Endodermal cell (in vitro differentiated cells): ENCODE data around the gene FNDC7. TPM values are rescaled to one million over a fixed set of nuclear protein-coding genes. Genes with fewer than 3 reads are reported as not detected.

Source experiments
- DNase-seq: peaks from one replicate; pipeline ENCODE4 v3.0.0-alpha.2; 2017
- H3K27ac ChIP-seq: 2 replicates; pipeline ENCODE4 v1.5.1; 2013; ENCODE audit warnings: mild to moderate bottlenecking, low read depth, low read length, moderate library complexity
- H3K27me3 ChIP-seq: 2 replicates; pipeline ENCODE4 v1.6.1; 2013; ENCODE audit warnings: mild to moderate bottlenecking, low read length, moderate library complexity; ENCODE audit not compliant: insufficient read depth, control insufficient read depth, poor library complexity, severe bottlenecking
- H3K36me3 ChIP-seq: 2 replicates; pipeline ENCODE4 v1.7.0; 2013; ENCODE audit warnings: mild to moderate bottlenecking, low read length, moderate library complexity; ENCODE audit not compliant: control insufficient read depth, insufficient read depth
- H3K4me1 ChIP-seq: one replicate; pipeline ENCODE4 v1.7.0; 2013; ENCODE audit warnings: low read length; ENCODE audit not compliant: control insufficient read depth, insufficient read depth
- H3K4me3 ChIP-seq: 2 replicates; pipeline ENCODE4 v1.5.1; 2013; ENCODE audit warnings: mild to moderate bottlenecking, low read length, moderate library complexity
- H3K9ac ChIP-seq: 2 replicates; pipeline ENCODE4 v1.6.1; 2013; ENCODE audit warnings: mild to moderate bottlenecking, low read length, moderate library complexity; ENCODE audit not compliant: poor library complexity, severe bottlenecking; ENCODE audit errors: extremely low read depth
- H3K9me3 ChIP-seq: 2 replicates; pipeline ENCODE4 v1.6.1; 2013; ENCODE audit warnings: mild to moderate bottlenecking, low read length, moderate library complexity; ENCODE audit not compliant: control insufficient read depth
- H3K27ac Mint-ChIP-seq: 2 replicates; pipeline ENCODE4 v1.8.0; 2020; ENCODE audit warnings: mixed read lengths
- H3K27me3 Mint-ChIP-seq: 2 replicates; pipeline ENCODE4 v1.8.0; 2021; ENCODE audit warnings: mild to moderate bottlenecking, mixed read lengths; ENCODE audit not compliant: insufficient read depth
- H3K36me3 Mint-ChIP-seq: 2 replicates; pipeline ENCODE4 v1.8.0; 2020; ENCODE audit warnings: low read depth, mixed read lengths
- H3K4me1 Mint-ChIP-seq: 2 replicates; pipeline ENCODE4 v1.8.0; 2020; ENCODE audit warnings: mixed read lengths
- H3K4me3 Mint-ChIP-seq: 2 replicates; pipeline ENCODE4 v1.8.0; 2020; ENCODE audit warnings: mild to moderate bottlenecking, moderate library complexity, mixed read lengths
- H3K9me3 Mint-ChIP-seq: 2 replicates; pipeline ENCODE4 v1.8.0; 2020; ENCODE audit warnings: mild to moderate bottlenecking, mixed read lengths
- CTCF ChIP-seq: fragments of 200-600 bp; sonication (generic); conservative IDR thresholded peaks from 2 replicates; pipeline ENCODE4 v1.5.0; 2021; ENCODE audit warnings: antibody characterized with exemption, mild to moderate bottlenecking
- WGBS, 2 experiments: methylation state at CpG; one replicate each; pipeline versions ENCODE4 v1.1.5 to v1.1.7; 2013; ENCODE audit warnings: missing lambda C conversion rate in 2 of 2, mixed read lengths in 1 of 2; ENCODE audit not compliant: insufficient coverage in 1 of 2, insufficient read length in 1 of 2; 5-methylcytosine and 5-hydroxymethylcytosine counted together
- total RNA-seq, 2 donors: library from RNA; stranded (reverse); fragmentation: NEBNext Ultra II Directional in 1 of 2; extraction: Animal tissue kit (Norgen Biotek cat#: 25700) in 1 of 2; gene quantifications; 2 replicates in 1 of 2; 3 replicates in 1 of 2; pipeline ENCODE4 v1.2.1, GENCODE V29; 2021

FNDC7 gene
- total RNA-seq, 2 donors from 2014 or later, result not detected

DNA sequence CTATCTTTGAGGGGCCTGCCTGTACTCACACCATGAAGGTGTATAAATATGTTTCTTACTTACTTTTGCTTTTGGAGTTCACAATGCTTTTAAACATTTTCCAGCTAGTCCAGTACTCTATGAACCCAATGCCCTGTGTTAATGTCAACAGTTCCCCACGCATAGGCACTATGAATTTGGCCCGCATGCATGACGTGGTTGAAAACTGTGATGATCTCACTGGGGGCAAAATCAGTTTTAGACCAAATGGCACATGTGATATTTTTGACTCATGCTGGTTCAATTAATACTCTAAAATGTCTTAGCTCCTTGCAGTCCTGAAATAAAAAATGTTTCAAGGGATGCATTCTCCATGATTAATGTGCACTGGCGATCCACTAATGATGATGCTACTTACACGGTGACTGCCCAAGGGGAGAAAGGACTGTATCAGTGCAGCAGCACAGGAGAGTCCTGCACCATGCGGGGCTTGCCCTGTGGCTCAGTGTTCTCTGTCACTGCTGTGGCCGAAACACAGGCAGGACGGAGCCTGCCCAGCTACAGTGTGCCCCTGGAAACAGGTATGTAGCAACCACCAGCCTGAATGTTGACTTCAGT is 15.7 kb downstream of the FNDC7 start:
- no peak for TF ChIP-seq CTCF
- Histone ChIP-seq H3K36me3 (no peaks in the 10 kb centered on the region), H3K4me3 (no peak overlapping the region), H3K9ac (no peak overlapping the region), H3K27ac (no peak overlapping the region), H3K9me3 (no peaks in the 10 kb centered on the region), H3K4me1 (no peaks in the 10 kb centered on the region), H3K27me3 (no peaks in the 10 kb centered on the region)
- Mint-ChIP-seq H3K27me3 (no peaks in the 10 kb centered on the region), H3K4me3 (no peak overlapping the region), H3K4me1 (no peaks in the 10 kb centered on the region), H3K27ac (no peak overlapping the region), H3K36me3 (no peaks in the 10 kb centered on the region), H3K9me3 (no peaks in the 10 kb centered on the region)
- WGBS, 2 experiments, result 93 to 94% methylated on average over 7 to 8 of the region's 8 CpGs
- no peak for DNase-seq

GRCh38 chr1:108729481-108729880 is 16.8 kb downstream of the FNDC7 start:
- WGBS, 2 experiments, result 96 to 98% methylated on average over 4 of the region's 4 CpGs
- no peaks in the 10 kb centered on the region for H3K9me3 ChIP-seq
- no peak for TF ChIP-seq CTCF
- Mint-ChIP-seq H3K27ac (no peak overlapping the region), H3K4me3 (no peak overlapping the region), H3K4me1 (no peaks in the 10 kb centered on the region), H3K9me3 (no peaks in the 10 kb centered on the region), H3K36me3 (no peaks in the 10 kb centered on the region), H3K27me3 (no peaks in the 10 kb centered on the region)
- no peaks in the 10 kb centered on the region for H3K27me3 ChIP-seq
- H3K27ac ChIP-seq, result no peak overlapping the region
- H3K36me3 ChIP-seq, result no peaks in the 10 kb centered on the region
- H3K4me3 ChIP-seq, result no peak overlapping the region
- no peak for DNase-seq
- H3K9ac ChIP-seq, result no peak overlapping the region
- no peaks in the 10 kb centered on the region for H3K4me1 ChIP-seq

DNA sequence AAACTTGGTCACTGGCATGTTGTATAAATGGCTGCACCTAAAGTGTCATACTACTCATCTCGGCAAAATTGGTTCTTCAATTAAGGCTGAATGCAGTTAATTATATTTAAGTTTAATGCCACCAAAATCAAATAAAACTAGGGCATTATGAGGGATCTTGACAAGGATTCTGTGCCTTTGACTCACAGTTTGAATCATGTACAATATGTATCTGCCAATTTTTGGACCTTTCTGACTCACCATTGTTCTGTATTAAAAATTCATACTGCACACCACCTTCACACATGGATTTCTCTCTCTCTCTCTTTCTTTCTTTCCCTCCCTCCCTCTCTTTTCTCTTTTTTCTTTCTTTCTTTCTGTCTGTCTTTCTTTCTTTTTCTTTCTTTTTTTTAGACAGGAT is 19.7 kb downstream of the FNDC7 start:
- Mint-ChIP-seq H3K27me3 (peaks cover 4% of the 10 kb centered on the region), H3K4me1 (no peaks in the 10 kb centered on the region), H3K9me3 (no peaks in the 10 kb centered on the region), H3K36me3 (no peaks in the 10 kb centered on the region), H3K4me3 (no peak overlapping the region), H3K27ac (no peak overlapping the region)
- DNase-seq, result no peak
- Histone ChIP-seq H3K27ac (no peak overlapping the region), H3K36me3 (no peaks in the 10 kb centered on the region), H3K4me1 (no peaks in the 10 kb centered on the region), H3K9me3 (no peaks in the 10 kb centered on the region), H3K27me3 (no peaks in the 10 kb centered on the region), H3K9ac (no peak overlapping the region), H3K4me3 (no peak overlapping the region)
- WGBS, 2 experiments, result 77% methylated on average over 1 of the region's 1 CpG; no CpG with 5 or more reads in 1 of the 2 experiments
- TF ChIP-seq CTCF, result no peak
